ENCODE measurements around the gene MYOZ1.
"Not testable (repeated sequence)": the region's sequence is repeated elsewhere in the genome, so short reads cannot be mapped to it uniquely, and the experiment has no call there.

Gene MYOZ1

GRCh38 chr10:73641328-73642060 lies at the start of gene MYOZ1:
Gene MYOZ1, minus strand, starts transcription at chr10:73641474. Its CDS starts 1,457 bp downstream, at chr10:73640017.
- no peak for DNase-seq

- DNase-seq = not testable (repeated sequence)
These were observed 49.5 kb upstream of the MYOZ1 start for GRCh38 chr10:73690755-73691154.

GRCh38 chr10:73689596-73689995 lies 48.3 kb upstream of the MYOZ1 start:
- DNase-seq = not testable (repeated sequence)

DNA sequence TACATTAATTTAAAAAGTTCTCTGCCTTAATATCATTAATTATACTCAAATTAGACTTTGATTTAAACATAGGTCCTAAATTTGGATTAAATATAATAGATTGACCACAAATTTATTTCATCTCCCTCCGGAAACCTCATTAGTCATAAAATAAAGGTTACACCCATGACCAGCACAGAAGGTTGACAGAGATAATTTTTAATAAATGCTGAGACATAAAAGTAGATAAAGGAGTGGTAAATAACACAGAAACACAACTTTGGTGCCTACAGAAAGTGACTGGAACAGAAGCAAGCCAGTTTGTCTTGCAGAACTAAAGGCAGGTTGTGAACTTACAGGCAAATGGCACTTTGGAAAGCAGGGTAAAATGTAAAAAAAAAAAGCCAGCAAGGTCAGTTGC lies 46.4 kb upstream of the MYOZ1 start:
- DNase-seq = not testable (repeated sequence)

- DNase-seq = not testable (repeated sequence)
These were observed 33.3 kb upstream of the MYOZ1 start for GRCh38 chr10:73674546-73674945.

- not testable (repeated sequence) for DNase-seq
These were observed 27.1 kb upstream of the MYOZ1 start for GRCh38 chr10:73668378-73668777.

- not testable (repeated sequence) for DNase-seq
These were observed 25.0 kb upstream of the MYOZ1 start for GRCh38 chr10:73666153-73666809.

GRCh38 chr10:73665581-73665980 lies 24.3 kb upstream of the MYOZ1 start:
- not testable (repeated sequence) for DNase-seq

- not testable (repeated sequence) for DNase-seq
These were observed 23.1 kb upstream of the MYOZ1 start for GRCh38 chr10:73664156-73665040.

DNA sequence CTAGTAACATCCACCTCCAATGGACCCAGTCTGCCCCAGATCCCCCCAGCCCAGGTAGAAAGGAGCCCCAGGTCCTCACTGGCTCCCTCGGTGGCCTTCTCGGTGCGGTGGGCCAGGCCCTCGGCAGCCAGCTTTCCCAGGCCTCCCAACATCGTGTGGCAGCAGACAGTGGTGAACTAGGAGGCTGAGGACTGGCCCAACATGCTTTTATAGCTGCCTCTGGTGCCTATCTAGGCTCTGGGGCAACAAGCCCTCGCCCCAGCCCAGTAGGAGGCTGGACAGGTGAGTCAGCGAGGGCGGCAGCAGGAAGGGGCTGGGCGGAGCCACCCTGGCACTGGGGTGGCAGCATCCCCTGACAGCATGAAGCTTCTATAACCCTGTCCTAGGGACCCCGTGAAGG lies 22.3 kb upstream of the MYOZ1 start:
- DNase-seq = not testable (repeated sequence)

- DNase-seq = not testable (repeated sequence)
These were observed 21.4 kb upstream of the MYOZ1 start for GRCh38 chr10:73662705-73663104.

GRCh38 chr10:73655990-73656298 lies 14.7 kb upstream of the MYOZ1 start, which contains the start of gene SYNPO2L:
Gene SYNPO2L, minus strand, starts transcription at chr10:73656029. Its CDS starts 107 bp downstream, at chr10:73655922.
- DNase-seq = no peak

GRCh38 chr10:73655257-73655989 lies 14.1 kb upstream of the MYOZ1 start:
- no peak for DNase-seq

DNA sequence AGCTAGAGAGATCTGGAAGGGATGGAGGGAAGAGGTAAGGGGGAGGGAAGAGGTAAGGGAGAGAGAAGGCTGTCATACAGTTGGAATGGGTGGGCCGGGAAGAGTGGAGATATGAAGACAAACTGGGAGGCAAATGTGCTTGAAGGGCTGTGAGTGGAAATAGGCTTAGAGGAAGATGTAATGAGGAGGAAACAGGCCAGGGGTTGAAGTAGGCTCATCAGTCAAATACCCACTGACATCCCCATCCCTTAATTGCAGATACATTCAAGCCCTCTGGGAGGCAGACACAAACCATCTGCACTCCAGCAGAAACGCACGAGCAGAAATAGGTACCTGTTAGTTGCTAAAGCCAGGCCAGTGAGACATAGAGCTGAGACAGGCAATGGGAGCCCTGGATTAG lies 12.4 kb upstream of the MYOZ1 start:
- no peak for DNase-seq

GRCh38 chr10:73653195-73653594 lies 11.9 kb upstream of the MYOZ1 start:
- no peak for DNase-seq

GRCh38 chr10:73650537-73651331 lies 9.5 kb upstream of the MYOZ1 start:
- DNase-seq = no peak

DNA sequence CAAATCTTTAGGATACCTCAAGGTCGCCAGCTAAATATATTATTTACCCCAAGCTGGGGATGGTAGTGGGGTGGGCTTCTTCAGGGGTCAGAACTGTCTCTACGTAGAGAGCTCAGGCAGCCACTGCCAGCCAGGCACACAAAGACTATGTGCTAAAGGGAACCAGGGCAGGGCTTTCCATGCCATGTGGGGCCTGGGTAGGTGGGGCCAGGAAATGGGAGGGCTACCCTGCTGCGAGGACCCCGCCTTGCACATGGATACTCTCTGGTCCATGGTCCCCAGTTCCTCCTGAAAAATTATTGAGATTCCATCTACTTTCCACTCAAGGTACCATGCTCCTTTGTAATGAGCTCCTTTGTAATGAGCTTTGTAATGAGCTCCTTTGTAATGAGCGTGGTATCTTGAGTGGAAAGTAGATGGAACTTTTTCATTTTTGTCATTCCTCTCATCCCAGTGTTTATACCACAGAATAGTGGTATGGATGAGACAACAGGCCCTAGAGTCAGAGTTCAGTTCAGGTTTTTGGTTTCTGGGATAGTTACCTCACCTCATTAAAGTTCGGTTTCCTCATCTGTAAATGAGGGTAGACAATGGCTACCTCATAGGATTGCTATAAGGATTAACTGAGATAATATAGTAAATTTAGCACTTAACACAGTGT lies 8.7 kb upstream of the MYOZ1 start:
- DNase-seq = no peak

DNA sequence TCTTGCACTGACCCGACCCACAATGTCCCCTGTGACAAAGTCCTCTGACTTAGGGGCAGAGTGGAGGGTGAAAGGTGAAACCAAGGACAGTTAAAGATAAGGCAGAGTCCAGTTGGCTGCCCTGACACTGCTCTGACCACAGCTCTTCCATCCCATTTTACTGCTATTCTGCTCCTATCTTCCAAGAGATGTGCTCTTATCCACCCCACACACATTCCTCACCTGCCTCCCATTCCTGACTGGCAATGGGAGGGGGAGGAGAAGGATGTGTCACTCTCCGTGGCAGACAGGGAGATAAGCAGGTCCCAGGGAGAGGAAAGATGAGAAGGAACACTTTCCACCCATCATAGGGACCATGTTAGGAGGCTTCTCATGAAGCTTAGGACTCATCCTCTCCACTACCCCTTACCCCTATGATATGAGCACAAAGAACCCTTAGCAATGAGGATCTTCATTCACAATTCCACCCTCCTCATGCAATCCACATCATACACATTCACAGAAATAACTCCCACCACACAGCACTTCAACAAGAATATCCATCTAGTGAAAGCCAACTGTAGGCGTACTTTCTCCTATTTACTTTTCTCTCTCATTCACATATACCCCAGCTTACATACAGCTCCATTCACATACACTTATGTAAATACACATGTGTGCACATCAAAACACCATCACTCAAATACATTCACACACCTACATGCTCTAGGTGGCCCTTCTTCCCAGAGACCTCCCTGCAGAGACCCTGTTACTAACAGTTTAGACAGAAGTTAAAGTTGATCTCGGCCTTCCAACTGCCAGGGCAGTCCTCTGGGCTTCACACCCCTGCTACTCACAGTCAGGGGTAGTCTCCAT lies 7.9 kb upstream of the MYOZ1 start:
- no peak for DNase-seq

DNA sequence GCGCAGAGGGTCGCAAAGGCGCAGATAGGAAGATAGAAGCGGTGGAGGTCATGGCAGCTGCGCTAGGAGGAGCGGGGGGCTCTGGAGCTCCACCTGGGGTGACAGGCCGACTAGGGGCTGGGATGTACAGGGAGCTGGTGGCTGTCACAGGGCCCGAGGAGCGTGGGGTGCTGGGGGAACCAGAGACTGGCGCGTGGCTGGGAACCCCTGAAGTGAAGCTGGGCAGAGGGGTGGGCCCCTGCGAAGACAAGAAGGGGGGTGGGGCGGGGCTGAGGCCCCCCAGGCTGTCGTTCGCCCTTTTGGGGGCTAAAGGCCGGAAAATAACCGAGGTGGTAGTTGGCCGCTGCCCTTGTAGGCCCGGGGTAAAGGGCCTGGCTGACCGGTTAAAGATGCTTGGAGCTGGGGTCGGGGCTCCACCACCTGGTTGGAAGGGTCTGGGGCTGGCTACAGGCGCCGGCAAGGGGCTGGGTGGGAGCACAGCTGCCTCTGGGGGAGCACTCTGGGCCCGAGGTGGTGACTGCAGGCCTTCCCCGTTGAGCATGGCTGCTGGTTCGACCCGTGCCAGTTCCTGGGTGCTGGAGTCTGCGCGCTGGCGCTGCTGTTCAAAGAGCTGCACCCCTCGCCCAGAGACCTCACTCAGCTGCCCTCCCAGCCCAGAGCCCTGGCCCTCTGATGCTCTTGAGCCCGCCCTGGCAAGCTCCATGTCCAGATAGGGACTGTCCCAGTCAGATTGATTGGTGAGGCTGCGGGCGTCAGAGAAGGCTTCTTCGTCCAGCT lies 6.8 kb upstream of the MYOZ1 start:
- DNase-seq = no peak
